ENCODE measurements around the gene STK38.

STK38 gene

DNA sequence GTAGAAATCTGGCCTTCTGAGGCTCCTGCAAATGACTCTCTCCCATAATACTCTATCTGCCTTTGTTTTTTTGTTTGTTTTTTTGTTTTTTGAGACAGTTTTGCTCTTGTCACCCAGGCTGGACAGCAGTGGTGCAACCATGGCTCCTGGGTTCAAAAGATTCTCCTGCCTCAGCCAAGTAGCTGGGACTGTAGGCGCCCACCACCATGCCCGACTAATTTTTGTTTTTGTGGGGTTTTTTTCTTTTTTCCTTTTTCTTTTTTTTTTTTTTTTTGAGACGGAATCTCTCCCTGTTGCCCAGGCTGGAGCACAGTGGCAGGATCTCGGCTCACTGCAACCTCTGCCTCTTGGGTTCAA is 16.6 kb upstream of the STK38 start:
- DNase-seq (ENCODE audit: low spot score): no peak

DNA sequence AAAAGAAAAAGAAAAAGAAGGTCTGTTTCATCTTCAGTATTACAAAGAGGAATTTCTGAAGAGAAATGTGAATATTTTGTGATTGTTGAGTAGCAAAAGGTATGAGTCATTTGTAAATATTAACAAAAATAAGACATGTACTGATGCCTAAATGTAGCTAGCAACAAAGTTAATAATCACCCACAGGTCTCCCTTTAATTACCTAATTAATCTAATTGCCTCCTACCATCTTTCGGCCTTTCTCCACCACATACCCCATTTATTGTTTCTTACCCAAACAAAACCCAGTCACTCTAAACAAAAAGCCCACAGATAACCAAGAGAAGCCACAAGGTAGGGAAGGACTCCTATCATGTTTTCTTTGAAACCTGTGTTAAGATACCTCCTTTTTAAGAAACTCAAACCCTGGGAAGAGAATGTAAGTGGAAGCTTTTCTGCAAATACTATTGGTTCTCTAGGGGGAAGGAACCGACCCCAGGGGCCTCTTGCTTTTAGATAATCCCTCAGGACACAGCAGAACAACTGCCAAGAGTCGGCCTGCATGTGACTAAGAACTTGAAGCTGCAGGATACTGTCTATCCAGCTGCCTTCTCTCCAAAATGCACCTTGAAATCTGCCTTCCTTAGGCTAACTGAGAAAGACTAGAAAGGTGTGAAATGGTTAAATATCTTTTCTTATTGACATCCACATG is 16.1 kb upstream of the STK38 start:
- DNase-seq (ENCODE audit: low spot score): peak; percentile 54

DNA sequence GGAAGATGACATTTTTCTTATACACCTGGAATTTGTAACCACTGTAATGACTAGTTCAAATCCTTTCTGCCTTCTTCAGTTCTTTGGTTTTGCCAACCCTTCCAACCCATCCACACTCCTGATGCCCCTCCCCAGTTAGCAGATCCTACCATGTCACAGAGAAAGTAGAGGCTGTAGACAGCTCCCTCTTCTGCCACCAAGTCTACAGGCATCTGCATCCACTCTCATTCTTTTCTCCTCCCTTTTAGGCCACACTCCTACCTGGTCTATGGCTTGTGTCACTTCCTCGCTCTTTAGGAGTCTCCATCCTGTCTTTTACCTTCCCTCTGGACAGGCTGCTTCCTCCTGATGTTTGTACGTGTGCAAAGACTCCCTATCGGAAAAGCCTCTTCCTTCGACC is 13.5 kb upstream of the STK38 start:
- DNase-seq (ENCODE audit: low spot score): no peak

- no peak for DNase-seq (ENCODE audit: low spot score)
These were observed 11.9 kb upstream of the STK38 start for GRCh38 chr6:36559011-36559793.

DNA sequence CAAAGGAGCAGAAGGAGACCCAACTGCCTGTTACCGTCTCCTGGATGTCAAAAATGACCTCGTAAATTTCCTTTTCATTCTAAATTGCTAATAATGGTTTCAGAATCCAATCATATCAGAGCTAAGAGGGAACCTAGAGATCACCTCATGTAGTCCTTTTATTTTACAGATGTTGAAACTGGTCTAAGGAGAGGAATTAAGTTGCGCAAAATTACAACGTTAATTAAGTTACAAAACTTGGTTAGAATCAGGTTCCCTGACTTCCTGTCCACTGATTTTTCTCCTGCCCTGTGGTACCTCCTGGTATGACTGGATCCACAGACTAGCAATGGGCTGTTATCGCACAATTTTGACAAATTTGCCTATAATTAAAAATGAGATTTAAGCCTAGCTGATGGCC is 9.0 kb upstream of the STK38 start:
- DNase-seq (ENCODE audit: low spot score): no peak

GRCh38 chr6:36555750-36556252 is 8.5 kb upstream of the STK38 start:
- DNase-seq (ENCODE audit: low spot score): no peak

DNA sequence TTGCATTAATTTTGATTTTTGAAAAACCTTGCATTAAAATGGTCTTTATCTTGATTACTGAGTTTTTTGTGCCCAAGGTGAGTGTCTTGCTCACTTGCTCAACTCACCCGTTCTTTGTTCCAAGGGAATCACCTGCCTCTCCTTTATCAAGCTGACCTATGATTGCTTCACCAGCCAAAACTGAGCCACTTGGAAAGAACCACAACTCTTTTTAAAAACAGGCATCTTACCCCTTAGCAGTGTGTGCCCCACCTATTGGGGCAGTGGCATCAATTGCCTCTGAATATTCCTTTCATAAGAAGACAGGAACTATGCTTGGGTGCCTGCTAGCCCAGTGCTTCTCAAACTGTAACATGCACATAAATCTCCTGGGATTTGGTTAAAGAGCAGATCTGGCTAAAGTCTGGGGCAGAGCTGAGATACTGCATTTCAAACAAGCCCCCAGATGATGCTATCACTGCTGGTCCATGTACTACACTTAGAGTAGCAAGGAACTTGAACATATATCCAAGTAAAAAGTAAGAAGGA is 3.3 kb upstream of the STK38 start:
- no peak for DNase-seq (ENCODE audit: low spot score)

- no peak for DNase-seq (ENCODE audit: low spot score)
These were observed 1.1 kb upstream of the STK38 start for GRCh38 chr6:36548401-36548743.

GRCh38 chr6:36547646-36548400 is 544 bp upstream of the STK38 start:
- DNase-seq (ENCODE audit: low spot score): no peak

- peak; percentile 40 for DNase-seq (ENCODE audit: low spot score)
These were observed 865 bp downstream of the STK38 start for GRCh38 chr6:36546308-36546919.

GRCh38 chr6:36545767-36546307 is 1.4 kb downstream of the STK38 start:
- DNase-seq (ENCODE audit: low spot score): no peak

GRCh38 chr6:36544228-36544627 is 3.1 kb downstream of the STK38 start:
- DNase-seq (ENCODE audit: low spot score): no peak

GRCh38 chr6:36542041-36542440 is 5.2 kb downstream of the STK38 start:
- no peak for DNase-seq (ENCODE audit: low spot score)

DNA sequence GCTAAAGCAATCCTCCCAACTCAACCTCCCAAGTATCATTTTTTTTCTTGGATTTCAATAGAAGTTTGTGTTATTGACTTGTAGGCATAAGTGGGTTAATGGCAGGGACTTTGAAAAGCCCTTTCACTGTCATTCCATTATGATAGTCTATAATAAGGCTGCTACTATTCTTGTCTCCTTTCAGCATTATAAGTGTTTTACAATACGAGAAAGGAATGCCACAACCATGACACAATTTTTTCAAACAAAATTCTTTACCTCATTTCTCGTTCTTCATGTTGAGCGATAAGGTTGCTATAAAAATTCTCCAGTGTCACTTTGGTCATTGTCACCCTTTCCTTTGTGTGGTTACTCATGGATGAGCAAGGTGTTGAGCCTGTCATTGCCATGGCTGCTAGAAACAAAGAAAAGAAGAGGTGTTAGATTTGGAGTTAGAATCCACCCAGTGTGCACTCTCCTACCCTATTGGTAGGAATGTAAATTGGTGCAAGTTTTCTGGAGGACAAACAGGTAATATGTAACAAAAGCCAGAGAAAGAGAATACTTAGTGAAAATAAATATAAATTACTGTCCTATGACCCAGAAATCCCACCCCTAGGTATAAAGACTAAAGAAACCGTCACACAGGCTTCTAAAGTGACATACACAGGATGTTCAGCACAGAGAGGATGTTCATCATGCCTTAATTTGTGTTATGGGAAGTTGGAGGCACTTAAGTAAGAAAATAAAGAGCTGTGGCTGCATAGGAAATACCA is 7.3 kb downstream of the STK38 start:
- DNase-seq (ENCODE audit: low spot score): no peak

- no peak for DNase-seq (ENCODE audit: low spot score)
These were observed 10.3 kb downstream of the STK38 start for GRCh38 chr6:36536873-36537547.

DNA sequence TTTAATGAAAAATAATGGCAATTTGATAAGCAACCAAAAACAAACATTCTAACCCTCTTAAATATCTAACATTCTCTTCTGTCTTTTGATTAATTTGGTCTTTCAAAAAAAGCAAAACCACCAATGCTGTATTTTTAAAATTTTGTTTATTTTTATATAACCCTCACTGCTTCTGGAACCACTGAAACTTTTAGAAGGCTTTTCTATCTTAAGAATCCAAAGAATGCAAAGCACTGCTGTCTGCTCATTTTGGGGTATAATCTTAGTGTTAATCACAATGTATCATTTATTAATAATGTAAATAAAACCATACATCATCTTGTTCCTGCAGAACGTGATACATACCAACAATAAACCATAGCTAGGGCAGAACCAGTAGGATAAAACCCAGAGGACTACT is 14.0 kb downstream of the STK38 start:
- DNase-seq (ENCODE audit: low spot score): no peak

DNA sequence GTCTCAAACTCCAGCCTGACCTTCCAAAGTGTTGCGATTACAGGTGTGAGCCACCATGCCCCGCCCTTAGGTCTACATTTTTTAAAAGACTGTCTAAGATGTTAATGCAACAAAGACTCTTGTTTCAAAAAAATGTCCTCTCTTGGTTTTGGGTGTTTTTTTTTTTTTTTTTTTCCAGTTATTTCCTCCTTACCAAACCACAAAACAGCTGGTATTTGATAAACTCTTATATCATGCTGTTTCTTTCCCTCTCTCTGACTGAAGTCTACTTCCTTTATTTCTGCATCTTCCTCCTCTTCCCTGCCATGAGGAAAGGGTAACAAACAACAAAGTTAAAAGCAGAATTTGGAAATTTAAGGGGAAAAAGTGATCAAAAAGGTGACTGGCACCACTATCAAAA is 21.2 kb downstream of the STK38 start:
- DNase-seq (ENCODE audit: low spot score): no peak

DNA sequence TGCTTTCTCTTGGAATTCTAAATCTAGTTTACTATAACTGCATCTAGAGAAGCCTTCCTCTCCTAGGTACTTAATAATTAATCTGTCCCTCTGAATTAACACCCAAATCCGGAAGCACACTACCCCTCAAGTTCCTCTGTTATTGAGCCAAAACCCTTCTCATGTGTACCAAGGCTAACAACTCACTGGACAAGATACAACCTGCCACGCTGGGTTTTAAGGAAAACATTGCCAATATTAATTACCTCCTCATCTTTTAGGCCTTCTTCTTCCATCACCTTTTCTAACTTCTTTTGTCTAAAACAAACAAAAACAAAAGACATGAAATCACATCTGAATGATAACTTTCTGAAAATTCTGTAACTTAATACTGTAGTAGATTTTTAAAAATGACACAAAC is 21.9 kb downstream of the STK38 start:
- DNase-seq (ENCODE audit: low spot score): no peak

- DNase-seq (ENCODE audit: low spot score): no peak
These were observed 22.4 kb downstream of the STK38 start for GRCh38 chr6:36524871-36525270.

DNA sequence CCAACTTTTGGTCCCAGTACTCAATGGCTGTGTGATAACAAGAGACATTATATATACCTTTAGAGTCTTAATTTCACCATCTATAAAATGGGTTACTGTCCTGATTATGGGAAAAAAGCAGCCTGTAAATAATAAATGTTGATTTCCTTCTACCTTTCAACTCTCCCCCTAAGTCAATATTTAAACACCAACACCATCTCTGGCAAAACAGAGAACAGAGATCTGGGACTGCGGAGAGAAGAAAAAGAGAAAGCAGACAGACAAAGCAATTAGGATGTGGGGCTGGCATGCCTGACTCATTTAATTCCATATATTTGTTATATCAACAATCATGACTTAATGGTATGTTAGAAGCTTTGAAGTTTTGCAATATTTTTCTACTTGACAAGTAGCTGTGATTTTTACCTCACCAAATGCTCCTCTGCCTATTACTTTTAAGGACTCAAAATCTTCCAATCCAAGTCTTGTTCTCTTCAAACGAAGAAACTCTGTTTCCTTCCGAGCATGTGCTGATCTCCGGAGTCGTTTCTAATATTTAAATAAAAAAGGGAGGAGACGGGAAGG is 23.3 kb downstream of the STK38 start:
- no peak for DNase-seq (ENCODE audit: low spot score)
